GM19043 (cell line): ENCODE data around the gene JARID2.

Experiments used
- ATAC-seq: cut with Tn5 transposase; IDR thresholded peaks from one replicate; pipeline ENCODE4 v1.9.1; 2021; ENCODE audit warnings: low read depth; ENCODE audit not compliant: unreplicated experiment

Gene JARID2

GRCh38 chr6:15475261-15475660, 229.4 kb downstream of the JARID2 start:
- ATAC-seq = no peak

GRCh38 chr6:15475872-15476271, 230.0 kb downstream of the JARID2 start:
- ATAC-seq = no peak

GRCh38 chr6:15476631-15477380, 230.9 kb downstream of the JARID2 start:
- ATAC-seq = no peak

- no peak for ATAC-seq
Observed at GRCh38 chr6:15477746-15478145, 231.9 kb downstream of the JARID2 start.

GRCh38 chr6:15479761-15480160, 233.9 kb downstream of the JARID2 start:
- ATAC-seq = no peak

GRCh38 chr6:15480525-15480924, 234.7 kb downstream of the JARID2 start:
- no peak for ATAC-seq

GRCh38 chr6:15481390-15482291, 235.8 kb downstream of the JARID2 start:
- no peak for ATAC-seq

GRCh38 chr6:15483060-15483459, 237.2 kb downstream of the JARID2 start:
- ATAC-seq = no peak

GRCh38 chr6:15484140-15484539, 238.3 kb downstream of the JARID2 start:
- no peak for ATAC-seq

GRCh38 chr6:15484821-15485220, 239.0 kb downstream of the JARID2 start:
- no peak for ATAC-seq

- ATAC-seq = no peak
Observed at GRCh38 chr6:15485936-15486335, 240.1 kb downstream of the JARID2 start.

GRCh38 chr6:15487262-15487661, 241.4 kb downstream of the JARID2 start:
- ATAC-seq = no peak

- no peak for ATAC-seq
Observed at GRCh38 chr6:15489261-15489962, 243.5 kb downstream of the JARID2 start.

GRCh38 chr6:15490242-15491100, 244.6 kb downstream of the JARID2 start:
- no peak for ATAC-seq

GRCh38 chr6:15491255-15491985, 245.6 kb downstream of the JARID2 start:
- ATAC-seq = no peak

- ATAC-seq = no peak
Observed at GRCh38 chr6:15491986-15492269, 246.1 kb downstream of the JARID2 start.

GRCh38 chr6:15493437-15494168, 247.7 kb downstream of the JARID2 start:
- no peak for ATAC-seq

- ATAC-seq = no peak
Observed at GRCh38 chr6:15495375-15495901, 249.6 kb downstream of the JARID2 start.
